BE2C (cell line): Measurements from ENCODE around the gene MYT1.
"Not testable (repeated sequence)": the region's sequence is repeated elsewhere in the genome, so short reads cannot be mapped to it uniquely, and the experiment has no call there.

Source experiments
- DNase-seq: peaks from one replicate; pipeline ENCODE4 v3.0.0-alpha.2; 2020
- H3K27me3 ChIP-seq: fragments of 250-450 bp; sonication (Bioruptor Pico); 2 replicates; pipeline ENCODE4 v1.5.1; 2020; ENCODE audit warnings: mild to moderate bottlenecking
- H3K36me3 ChIP-seq: fragments of 250-450 bp; sonication (Bioruptor Pico); 2 replicates; pipeline ENCODE4 v1.5.1; 2020; ENCODE audit warnings: mild to moderate bottlenecking
- H3K4me1 ChIP-seq: fragments of 250-450 bp; sonication (Bioruptor Pico); 2 replicates; pipeline ENCODE4 v1.5.1; 2020
- H3K4me3 ChIP-seq: 2 replicates; pipeline ENCODE4 v1.5.1; 2011; ENCODE audit warnings: low read depth, low read length
- H3K9me3 ChIP-seq: fragments of 250-450 bp; sonication (Bioruptor Pico); 2 replicates; pipeline ENCODE4 v1.5.1; 2020
- TF ChIP-seq, protein P1 (sequence below): IDR thresholded peaks from 2 replicates; pipeline ENCODE4 v1.5.1; 2012; ENCODE audit warnings: mild to moderate bottlenecking, low read depth, low read length

Gene MYT1

DNA sequence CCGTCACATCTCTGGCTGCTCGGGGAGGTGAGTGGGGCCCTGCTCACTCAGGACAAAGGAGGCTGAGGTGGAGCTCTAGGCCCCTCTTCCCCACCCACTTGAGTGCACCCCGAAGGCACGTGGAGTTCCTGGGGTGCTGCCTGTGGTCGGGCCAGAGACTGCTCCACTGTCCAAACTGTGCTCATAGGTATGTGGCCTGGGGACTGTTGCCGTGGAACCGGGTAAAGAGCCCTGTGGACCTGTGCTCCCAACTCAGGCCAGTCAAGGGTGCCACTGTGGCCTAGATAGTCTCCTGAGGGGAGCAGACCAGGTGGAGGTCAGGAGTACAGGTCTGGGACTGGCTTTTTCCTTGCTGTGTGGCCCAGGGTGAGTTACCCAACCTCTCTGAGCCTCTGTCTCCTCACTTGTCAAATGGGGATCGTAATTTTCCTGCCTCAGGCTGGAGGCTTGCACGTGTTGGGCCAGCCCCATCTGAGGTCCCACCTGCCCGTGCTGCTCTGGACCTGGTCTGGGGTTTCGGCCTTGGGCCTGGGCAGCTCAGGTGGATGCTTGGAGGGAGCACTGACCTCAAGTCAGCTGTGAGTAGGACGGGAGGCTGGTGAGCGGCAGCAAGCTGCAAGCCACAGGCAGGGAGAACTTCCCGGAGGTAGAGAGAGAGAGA is 44.4 kb upstream of the MYT1 start:
- H3K4me3 ChIP-seq, result peak overlapping the region; percentile 25

DNA sequence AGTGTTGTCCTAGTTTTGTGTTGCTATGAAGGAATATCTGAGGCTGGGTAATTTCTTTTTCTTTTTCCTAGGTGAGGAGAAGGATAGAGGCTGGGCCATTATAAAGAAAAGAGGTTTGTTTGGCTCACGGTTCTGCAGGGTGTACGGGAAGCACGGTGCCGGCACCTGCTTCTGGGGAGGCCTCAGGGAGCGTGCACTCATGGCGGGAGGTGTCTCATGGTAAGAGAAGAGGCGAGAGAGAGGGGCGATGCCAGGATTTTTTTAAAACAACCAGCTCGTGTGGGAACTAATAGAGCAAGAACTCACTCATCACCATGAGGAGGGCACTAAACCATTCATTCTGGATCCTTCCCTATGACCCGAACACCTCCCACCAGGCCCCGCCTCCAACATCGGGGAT is 42.7 kb upstream of the MYT1 start:
- Histone ChIP-seq H3K27me3 (no peaks in the 10 kb centered on the region), H3K9me3 (no peaks in the 10 kb centered on the region), H3K4me1 (peaks cover 11% of the 10 kb centered on the region), H3K4me3 (no peak overlapping the region), H3K36me3 (no peaks in the 10 kb centered on the region)
- TF ChIP-seq, protein P1, sequence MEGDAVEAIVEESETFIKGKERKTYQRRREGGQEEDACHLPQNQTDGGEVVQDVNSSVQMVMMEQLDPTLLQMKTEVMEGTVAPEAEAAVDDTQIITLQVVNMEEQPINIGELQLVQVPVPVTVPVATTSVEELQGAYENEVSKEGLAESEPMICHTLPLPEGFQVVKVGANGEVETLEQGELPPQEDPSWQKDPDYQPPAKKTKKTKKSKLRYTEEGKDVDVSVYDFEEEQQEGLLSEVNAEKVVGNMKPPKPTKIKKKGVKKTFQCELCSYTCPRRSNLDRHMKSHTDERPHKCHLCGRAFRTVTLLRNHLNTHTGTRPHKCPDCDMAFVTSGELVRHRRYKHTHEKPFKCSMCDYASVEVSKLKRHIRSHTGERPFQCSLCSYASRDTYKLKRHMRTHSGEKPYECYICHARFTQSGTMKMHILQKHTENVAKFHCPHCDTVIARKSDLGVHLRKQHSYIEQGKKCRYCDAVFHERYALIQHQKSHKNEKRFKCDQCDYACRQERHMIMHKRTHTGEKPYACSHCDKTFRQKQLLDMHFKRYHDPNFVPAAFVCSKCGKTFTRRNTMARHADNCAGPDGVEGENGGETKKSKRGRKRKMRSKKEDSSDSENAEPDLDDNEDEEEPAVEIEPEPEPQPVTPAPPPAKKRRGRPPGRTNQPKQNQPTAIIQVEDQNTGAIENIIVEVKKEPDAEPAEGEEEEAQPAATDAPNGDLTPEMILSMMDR, result no peak
- DNase-seq, result no peak

More for the DNA sequence above, 44.4 kb upstream of the MYT1 start:
- H3K27me3 ChIP-seq, result no peaks in the 10 kb centered on the region
- no peaks in the 10 kb centered on the region for H3K9me3 ChIP-seq
- DNase-seq, result no peak
- TF ChIP-seq, protein P1, result no peak
- peaks cover 11% of the 10 kb centered on the region for H3K4me1 ChIP-seq
- no peaks in the 10 kb centered on the region for H3K36me3 ChIP-seq

DNA sequence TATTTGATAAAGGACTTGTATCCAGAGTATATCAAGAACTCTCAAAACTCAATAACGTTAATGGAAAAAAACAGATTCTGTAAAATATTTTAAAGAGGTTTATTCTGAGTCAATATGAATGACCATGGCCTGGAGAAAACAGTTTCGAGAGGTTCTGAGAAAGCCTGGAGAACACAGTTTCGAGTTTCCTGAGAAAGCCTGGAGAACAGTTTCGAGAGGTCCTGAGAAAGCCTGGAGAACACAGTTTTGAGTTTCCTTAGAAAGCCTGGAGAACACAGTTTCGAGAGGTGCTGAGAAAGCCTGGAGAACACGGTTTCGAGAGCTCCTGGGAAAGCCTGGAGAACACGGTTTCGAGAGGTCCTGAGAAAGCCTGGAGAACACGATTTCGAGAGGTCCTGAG is 41.3 kb upstream of the MYT1 start:
- H3K4me3 ChIP-seq, H3K27me3 ChIP-seq, H3K36me3 ChIP-seq, H3K9me3 ChIP-seq, DNase-seq: not testable (repeated sequence)
- peaks cover 11% of the 10 kb centered on the region for H3K4me1 ChIP-seq

DNA sequence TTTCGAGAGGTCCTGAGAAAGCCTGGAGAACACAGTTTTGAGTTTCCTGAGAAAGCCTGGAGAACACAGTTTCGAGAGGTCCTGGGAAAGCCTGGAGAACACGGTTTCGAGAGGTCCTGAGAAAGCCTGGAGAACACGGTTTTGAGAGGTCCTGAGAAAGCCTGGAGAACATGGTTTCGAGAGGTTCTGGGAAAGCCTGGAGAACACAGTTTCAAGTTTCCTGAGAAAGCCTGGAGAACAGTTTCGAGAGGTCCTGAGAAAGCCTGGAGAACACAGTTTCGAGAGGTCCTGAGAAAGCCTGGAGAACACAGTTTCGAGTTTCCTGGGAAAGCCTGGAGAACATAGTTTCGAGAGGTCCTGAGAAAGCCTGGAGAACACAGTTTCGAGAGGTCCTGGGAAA is 40.7 kb upstream of the MYT1 start:
- peaks cover 11% of the 10 kb centered on the region for H3K4me1 ChIP-seq
- H3K36me3 ChIP-seq, H3K27me3 ChIP-seq, H3K4me3 ChIP-seq, DNase-seq, H3K9me3 ChIP-seq: not testable (repeated sequence)

DNA sequence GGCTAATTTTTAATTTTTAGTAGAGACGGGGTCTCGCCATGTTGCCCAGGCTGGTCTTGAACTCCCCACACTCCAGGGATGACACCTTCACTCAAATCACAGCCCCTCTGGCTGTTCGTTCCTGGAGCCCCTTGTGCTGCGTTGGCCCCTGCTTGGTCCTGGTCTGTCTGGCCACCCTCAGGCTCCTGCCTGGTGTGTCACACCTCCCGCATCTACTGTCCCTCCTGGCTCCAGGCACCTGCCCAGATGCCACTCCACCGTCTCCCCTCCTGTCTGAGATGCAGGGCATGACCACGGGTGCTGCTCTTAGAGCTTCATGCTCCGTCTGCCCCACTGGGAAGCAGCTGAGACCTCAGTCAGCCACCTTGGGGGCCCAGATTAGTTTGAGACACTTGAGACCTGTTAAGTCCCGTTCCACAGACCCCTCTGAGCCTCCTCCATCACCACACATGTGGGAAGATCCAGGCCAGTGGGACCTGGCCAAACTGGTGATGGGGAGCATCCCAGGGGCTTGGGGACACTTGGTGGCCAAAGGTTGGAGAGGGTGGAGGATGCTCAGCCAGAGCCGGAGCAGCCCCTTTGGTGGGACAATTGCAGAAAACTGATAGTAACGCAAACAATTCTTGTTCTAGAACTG is 35.0 kb upstream of the MYT1 start:
- H3K36me3 ChIP-seq, result no peaks in the 10 kb centered on the region
- TF ChIP-seq, protein P1, result no peak
- H3K9me3 ChIP-seq, result no peaks in the 10 kb centered on the region
- H3K27me3 ChIP-seq, result no peaks in the 10 kb centered on the region; the same call in 1 of the 2 replicates
- no peak for DNase-seq
- H3K4me3 ChIP-seq, result no peak overlapping the region
- no peaks in the 10 kb centered on the region for H3K4me1 ChIP-seq

DNA sequence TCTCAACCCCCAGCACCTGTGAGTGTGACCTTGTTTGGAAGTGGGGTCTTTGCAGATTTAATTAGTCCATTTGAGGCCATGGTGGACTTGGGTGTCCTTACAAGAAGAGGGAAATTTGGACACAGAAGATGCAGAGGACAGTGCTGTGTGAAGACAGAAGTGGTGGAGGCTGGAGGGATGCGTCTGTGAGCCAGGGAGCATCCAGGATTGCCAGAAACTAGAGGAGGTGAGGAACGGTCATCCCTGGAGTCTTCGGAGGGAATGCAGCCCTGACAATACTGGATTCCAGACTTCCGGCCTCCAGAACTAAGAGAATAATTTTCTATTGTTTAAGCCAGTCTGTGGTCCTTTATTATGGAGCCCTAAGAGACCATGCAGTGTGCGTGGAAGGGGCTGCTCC is 34.0 kb upstream of the MYT1 start:
- Histone ChIP-seq H3K27me3 (no peaks in the 10 kb centered on the region; the same call in 1 of the 2 replicates), H3K9me3 (no peaks in the 10 kb centered on the region), H3K4me3 (no peak overlapping the region), H3K4me1 (no peaks in the 10 kb centered on the region), H3K36me3 (no peaks in the 10 kb centered on the region)
- DNase-seq, result no peak
- TF ChIP-seq, protein P1, result no peak

DNA sequence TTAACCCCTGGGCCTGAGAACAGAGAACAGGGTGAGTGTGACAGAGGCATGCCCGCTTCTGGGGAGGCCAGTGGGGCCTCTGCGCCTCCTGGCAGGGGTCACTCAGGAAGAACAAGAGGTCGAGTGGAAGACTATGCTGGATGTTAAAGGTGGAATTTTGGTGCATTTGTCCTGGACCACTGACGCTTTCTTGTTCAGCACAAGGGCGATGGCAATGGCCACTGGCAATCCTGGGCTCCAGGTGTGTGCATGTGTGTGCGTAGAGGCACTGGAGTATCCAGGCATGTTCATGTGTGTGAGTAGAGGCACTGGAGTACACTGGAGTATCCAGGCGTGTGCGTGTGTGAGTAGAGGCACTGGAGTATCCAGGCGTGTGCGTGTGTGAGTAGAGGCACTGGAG is 33.4 kb upstream of the MYT1 start:
- H3K9me3 ChIP-seq, result no peaks in the 10 kb centered on the region
- no peaks in the 10 kb centered on the region for H3K4me1 ChIP-seq
- H3K4me3 ChIP-seq, result no peak overlapping the region
- DNase-seq, result no peak
- H3K36me3 ChIP-seq, result no peaks in the 10 kb centered on the region
- TF ChIP-seq, protein P1, result no peak
- H3K27me3 ChIP-seq, result no peaks in the 10 kb centered on the region; the same call in 1 of the 2 replicates
